Measurements from ENCODE around the gene SPX. TPM values are rescaled to one million over a fixed set of nuclear protein-coding genes. Genes with fewer than 3 reads are reported as not detected.

Gene SPX
- total RNA-seq, 1 experiment from 2014 or later = 787 TPM

DNA sequence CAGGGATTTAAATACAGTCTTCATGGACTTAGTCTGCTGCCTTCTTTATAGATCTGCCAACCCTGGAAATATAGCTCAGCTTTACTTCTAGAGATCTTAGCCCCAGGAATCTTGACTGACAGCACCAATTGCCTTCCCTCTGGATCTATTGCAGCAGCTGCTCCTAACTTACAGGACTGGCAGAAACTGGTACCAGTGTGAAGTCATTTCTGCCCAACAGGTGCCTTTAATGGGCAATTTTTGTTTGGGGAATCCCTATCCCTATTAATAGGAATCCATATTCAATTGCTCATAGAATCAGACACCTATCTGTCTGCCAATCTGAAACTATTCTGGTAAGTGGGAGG, 27.2 kb downstream of the SPX start:
- Histone ChIP-seq H3K27ac (ENCODE audit: low read length) (no peak overlapping the region), H3K9ac (ENCODE audit: low read length) (no peak overlapping the region), H3K79me2 (ENCODE audit: low read length) (no peaks in the 10 kb centered on the region), H2AFZ (ENCODE audit: low read length) (no peak overlapping the region), H4K20me1 (ENCODE audit: insufficient read depth, low read depth, low read length) (no peaks in the 10 kb centered on the region), H3K9me3 (ENCODE audit: low read length) (no peaks in the 10 kb centered on the region), H3K4me1 (ENCODE audit: low read length) (peaks cover 19% of the 10 kb centered on the region), H3K27me3 (ENCODE audit: low read length) (no peaks in the 10 kb centered on the region), H3K36me3 (ENCODE audit: insufficient read depth, low read length) (no peaks in the 10 kb centered on the region), H3K4me3 (ENCODE audit: low read length) (no peak overlapping the region), H3K9me2 (replicated peaks; ENCODE audit: insufficient read depth, low read length) (no peaks in the 10 kb centered on the region), H3K4me2 (ENCODE audit: low read depth, low read length, poor library complexity, severe bottlenecking) (no peak overlapping the region)
- DNase-seq = no peak

DNA sequence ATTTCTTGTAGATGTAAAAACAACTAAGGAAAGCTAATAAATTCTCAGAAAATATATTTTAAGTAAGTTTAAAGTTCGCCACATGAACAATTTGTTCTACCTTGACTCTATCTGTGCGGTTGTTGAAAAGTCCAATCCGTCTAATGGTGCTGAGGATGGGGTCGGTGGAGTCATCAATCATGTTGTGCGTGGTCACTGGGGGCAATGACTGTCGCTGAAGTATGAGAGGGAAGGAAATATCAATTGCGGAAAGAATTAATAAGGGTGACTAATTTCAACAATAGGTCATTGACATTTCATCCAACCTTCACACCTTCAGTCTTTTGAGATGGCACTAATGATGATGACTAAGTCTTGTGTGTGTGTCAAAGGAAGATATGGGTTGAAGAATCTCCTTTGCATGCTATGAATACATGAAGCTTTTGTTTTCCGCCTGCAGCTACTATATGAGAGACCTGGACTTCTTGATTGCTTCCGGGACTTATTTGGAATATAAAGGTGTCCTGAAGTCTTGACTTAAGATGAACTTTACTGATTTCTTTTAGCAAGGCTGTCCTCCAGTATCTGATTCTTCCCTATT, 32.1 kb downstream of the SPX start:
- H3K9me3 ChIP-seq (ENCODE audit: low read length) = no peaks in the 10 kb centered on the region
- DNase-seq = no peak
- H3K9me2 ChIP-seq (replicated peaks; ENCODE audit: insufficient read depth, low read length) = no peaks in the 10 kb centered on the region; the same call in 1 of the 2 replicates
- no peak overlapping the region for H2AFZ ChIP-seq (ENCODE audit: low read length)
- H3K27me3 ChIP-seq (ENCODE audit: low read length) = no peaks in the 10 kb centered on the region
- H3K4me1 ChIP-seq (ENCODE audit: low read length) = peaks cover under 1% of the 10 kb centered on the region; the same call in 1 of the 2 replicates
- H3K9ac ChIP-seq (ENCODE audit: low read length) = no peak overlapping the region
- H3K36me3 ChIP-seq (ENCODE audit: insufficient read depth, low read length) = no peaks in the 10 kb centered on the region
- H3K4me2 ChIP-seq (ENCODE audit: low read depth, low read length, poor library complexity, severe bottlenecking) = no peak overlapping the region
- no peak overlapping the region for H3K4me3 ChIP-seq (ENCODE audit: low read length)
- no peaks in the 10 kb centered on the region for H3K79me2 ChIP-seq (ENCODE audit: low read length)
- no peak overlapping the region for H3K27ac ChIP-seq (ENCODE audit: low read length)
- H4K20me1 ChIP-seq (ENCODE audit: insufficient read depth, low read depth, low read length) = no peaks in the 10 kb centered on the region

DNA sequence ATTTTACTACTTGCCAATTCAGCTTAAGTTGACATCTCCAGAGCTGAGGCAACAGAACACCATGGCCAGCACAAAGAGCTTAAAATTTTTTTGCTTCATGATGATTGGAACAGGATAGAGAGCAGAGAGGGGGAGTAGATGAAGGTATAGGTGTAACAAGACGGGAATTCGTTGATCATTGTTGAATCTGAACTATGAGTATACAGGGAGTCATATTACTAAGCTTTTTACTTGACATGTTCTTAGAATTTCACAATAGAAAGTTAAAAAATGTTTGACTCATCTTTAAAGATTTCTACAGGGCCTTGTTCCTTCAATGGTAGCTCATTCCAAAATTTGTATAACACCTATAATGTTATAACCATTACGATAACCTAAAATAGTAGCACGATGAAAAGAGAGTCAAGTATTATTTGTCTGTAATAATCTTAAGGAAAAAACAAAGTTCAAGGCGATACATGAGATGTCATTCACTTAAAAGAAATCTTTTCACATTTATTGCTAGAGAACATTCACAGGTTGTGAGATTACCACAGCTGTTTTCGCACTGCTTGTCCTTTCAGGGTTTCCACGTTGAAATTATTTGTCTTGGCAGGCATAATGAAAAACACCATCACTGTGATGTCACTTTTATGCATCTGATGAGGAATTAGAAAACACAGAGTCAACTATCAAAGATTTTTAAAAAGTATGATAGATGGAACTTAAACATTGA, 33.9 kb downstream of the SPX start:
- no peaks in the 10 kb centered on the region for H3K27me3 ChIP-seq (ENCODE audit: low read length)
- no peak for DNase-seq
- no peak overlapping the region for H3K27ac ChIP-seq (ENCODE audit: low read length)
- H4K20me1 ChIP-seq (ENCODE audit: insufficient read depth, low read depth, low read length) = no peaks in the 10 kb centered on the region
- H3K36me3 ChIP-seq (ENCODE audit: insufficient read depth, low read length) = no peaks in the 10 kb centered on the region
- H3K9me2 ChIP-seq (replicated peaks; ENCODE audit: insufficient read depth, low read length) = no peaks in the 10 kb centered on the region; the same call in 1 of the 2 replicates
- no peak overlapping the region for H3K4me2 ChIP-seq (ENCODE audit: low read depth, low read length, poor library complexity, severe bottlenecking)
- H3K9ac ChIP-seq (ENCODE audit: low read length) = no peak overlapping the region
- no peak overlapping the region for H3K4me3 ChIP-seq (ENCODE audit: low read length)
- no peaks in the 10 kb centered on the region for H3K4me1 ChIP-seq (ENCODE audit: low read length)
- H2AFZ ChIP-seq (ENCODE audit: low read length) = no peak overlapping the region
- no peaks in the 10 kb centered on the region for H3K9me3 ChIP-seq (ENCODE audit: low read length)
- no peaks in the 10 kb centered on the region for H3K79me2 ChIP-seq (ENCODE audit: low read length)

DNA sequence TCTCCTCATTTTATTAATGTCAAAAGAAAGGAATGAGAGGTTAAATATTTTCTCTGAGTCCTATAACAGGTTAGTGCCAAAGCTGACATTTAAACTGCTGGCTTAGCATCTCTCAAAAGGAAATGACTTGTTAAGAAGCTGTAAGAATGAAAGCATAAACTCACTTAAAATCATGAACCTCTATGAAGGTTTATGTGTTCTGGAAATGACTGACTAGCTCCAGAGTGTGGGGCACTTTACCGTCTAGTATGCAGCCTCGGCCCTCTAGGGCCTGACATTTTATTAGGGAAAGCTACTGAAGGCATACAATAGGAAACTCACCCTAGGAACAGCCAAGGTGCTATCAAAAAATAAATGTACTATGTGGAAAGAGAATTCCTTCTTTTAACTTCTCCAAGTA, 35.1 kb downstream of the SPX start:
- Histone ChIP-seq H3K9me3 (ENCODE audit: low read length) (no peaks in the 10 kb centered on the region), H3K4me2 (ENCODE audit: low read depth, low read length, poor library complexity, severe bottlenecking) (no peak overlapping the region), H4K20me1 (ENCODE audit: insufficient read depth, low read depth, low read length) (no peaks in the 10 kb centered on the region), H3K4me3 (ENCODE audit: low read length) (no peak overlapping the region), H3K4me1 (ENCODE audit: low read length) (no peaks in the 10 kb centered on the region), H2AFZ (ENCODE audit: low read length) (no peak overlapping the region), H3K27me3 (ENCODE audit: low read length) (no peaks in the 10 kb centered on the region), H3K36me3 (ENCODE audit: insufficient read depth, low read length) (no peaks in the 10 kb centered on the region), H3K9ac (ENCODE audit: low read length) (no peak overlapping the region), H3K79me2 (ENCODE audit: low read length) (no peaks in the 10 kb centered on the region), H3K27ac (ENCODE audit: low read length) (no peak overlapping the region), H3K9me2 (replicated peaks; ENCODE audit: insufficient read depth, low read length) (no peaks in the 10 kb centered on the region; the same call in 1 of the 2 replicates)
- DNase-seq = no peak

DNA sequence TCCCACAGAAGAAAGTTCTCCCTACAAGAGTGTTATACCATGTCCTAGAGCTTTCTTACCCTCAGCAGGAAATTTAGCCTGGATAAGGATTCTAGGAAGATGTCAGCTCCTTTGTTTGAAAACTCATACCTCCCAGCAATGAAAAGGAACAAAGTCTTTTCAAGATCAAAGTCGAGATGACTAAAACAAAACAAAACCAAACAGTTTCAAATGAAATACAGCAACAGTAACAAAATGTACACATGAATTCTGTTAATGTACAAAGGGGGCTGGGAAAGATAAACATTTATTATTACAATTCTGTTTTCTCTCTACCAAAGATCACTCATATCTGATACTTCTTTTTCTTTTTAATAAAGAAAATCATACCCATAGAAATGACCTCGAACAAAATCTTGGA, 36.8 kb downstream of the SPX start:
- Histone ChIP-seq H4K20me1 (ENCODE audit: insufficient read depth, low read depth, low read length) (no peaks in the 10 kb centered on the region), H3K9me3 (ENCODE audit: low read length) (no peaks in the 10 kb centered on the region), H3K9me2 (replicated peaks; ENCODE audit: insufficient read depth, low read length) (no peaks in the 10 kb centered on the region; the same call in 1 of the 2 replicates), H3K4me1 (ENCODE audit: low read length) (no peaks in the 10 kb centered on the region), H3K4me3 (ENCODE audit: low read length) (no peak overlapping the region), H3K9ac (ENCODE audit: low read length) (no peak overlapping the region), H2AFZ (ENCODE audit: low read length) (no peak overlapping the region), H3K27ac (ENCODE audit: low read length) (no peak overlapping the region), H3K36me3 (ENCODE audit: insufficient read depth, low read length) (no peaks in the 10 kb centered on the region), H3K4me2 (ENCODE audit: low read depth, low read length, poor library complexity, severe bottlenecking) (no peak overlapping the region), H3K27me3 (ENCODE audit: low read length) (no peaks in the 10 kb centered on the region), H3K79me2 (ENCODE audit: low read length) (no peaks in the 10 kb centered on the region)
- no peak for DNase-seq

DNA sequence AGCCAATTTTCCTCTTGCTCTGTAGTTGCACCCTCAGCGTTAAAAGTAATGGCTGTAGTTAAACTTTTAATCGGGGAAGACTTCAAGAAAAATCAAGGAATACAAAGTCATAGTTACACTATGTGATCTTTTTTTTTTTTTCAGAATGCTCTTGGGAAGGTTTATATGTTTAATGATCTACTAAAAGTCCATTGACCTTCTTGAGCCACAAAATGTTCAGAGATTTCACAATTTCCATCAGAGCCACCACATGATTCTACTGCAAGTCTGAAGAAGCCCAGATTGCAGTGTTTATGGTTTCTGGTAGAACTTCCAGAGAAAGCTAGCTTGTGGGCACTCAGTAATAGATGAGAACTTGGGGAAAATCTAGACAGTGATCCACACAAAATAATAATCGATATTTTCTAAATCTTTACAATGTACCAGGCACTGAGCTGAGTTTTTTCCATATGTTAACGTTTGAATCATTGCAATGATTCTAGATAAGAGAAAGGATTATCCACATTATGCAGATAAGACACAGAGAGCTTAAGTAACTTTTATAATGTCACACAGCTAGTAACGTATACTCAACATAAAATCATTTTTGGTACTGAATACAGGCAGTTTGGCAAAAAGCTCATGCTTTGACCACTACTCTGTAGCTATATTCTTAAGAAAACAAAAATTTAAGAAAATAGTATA, 40.3 kb downstream of the SPX start:
- no peaks in the 10 kb centered on the region for H3K36me3 ChIP-seq (ENCODE audit: insufficient read depth, low read length)
- H3K9me3 ChIP-seq (ENCODE audit: low read length) = no peaks in the 10 kb centered on the region
- no peaks in the 10 kb centered on the region for H3K79me2 ChIP-seq (ENCODE audit: low read length)
- no peak overlapping the region for H3K27ac ChIP-seq (ENCODE audit: low read length)
- no peak overlapping the region for H2AFZ ChIP-seq (ENCODE audit: low read length)
- H3K4me1 ChIP-seq (ENCODE audit: low read length) = peaks cover 6% of the 10 kb centered on the region
- H3K4me2 ChIP-seq (ENCODE audit: low read depth, low read length, poor library complexity, severe bottlenecking) = no peak overlapping the region
- H3K27me3 ChIP-seq (ENCODE audit: low read length) = no peaks in the 10 kb centered on the region
- H4K20me1 ChIP-seq (ENCODE audit: insufficient read depth, low read depth, low read length) = no peaks in the 10 kb centered on the region
- no peak for DNase-seq
- no peak overlapping the region for H3K4me3 ChIP-seq (ENCODE audit: low read length)
- no peak overlapping the region for H3K9ac ChIP-seq (ENCODE audit: low read length)
- no peaks in the 10 kb centered on the region; the same call in 1 of the 2 replicates for H3K9me2 ChIP-seq (replicated peaks; ENCODE audit: insufficient read depth, low read length)

DNA sequence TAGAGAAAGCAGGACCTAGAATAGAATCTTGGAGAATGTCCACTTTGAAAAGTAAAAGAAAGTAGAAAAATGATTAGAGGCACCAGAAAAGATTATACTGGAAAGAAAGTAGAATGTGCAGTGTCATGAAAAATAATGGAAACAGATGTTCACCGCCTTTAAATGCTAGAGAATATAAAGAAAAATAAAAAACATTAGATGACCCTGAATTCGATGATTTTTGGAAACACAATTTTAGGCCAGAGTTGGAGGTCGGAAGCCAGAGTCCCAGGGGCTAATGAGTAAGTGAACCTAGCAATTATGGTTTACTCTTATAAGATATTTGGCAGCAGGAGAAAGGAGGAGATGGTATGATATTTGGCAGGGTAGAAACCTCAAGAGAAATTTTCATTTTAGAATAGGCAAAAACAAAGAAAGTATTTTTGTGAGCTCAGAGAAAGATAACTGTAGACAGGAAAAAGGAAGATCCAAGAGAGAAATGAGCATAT, 40.9 kb downstream of the SPX start:
- Histone ChIP-seq H3K9ac (ENCODE audit: low read length) (no peak overlapping the region), H3K27ac (ENCODE audit: low read length) (no peak overlapping the region), H3K4me1 (ENCODE audit: low read length) (peaks cover 6% of the 10 kb centered on the region), H4K20me1 (ENCODE audit: insufficient read depth, low read depth, low read length) (no peaks in the 10 kb centered on the region), H3K27me3 (ENCODE audit: low read length) (no peaks in the 10 kb centered on the region), H3K36me3 (ENCODE audit: insufficient read depth, low read length) (no peaks in the 10 kb centered on the region), H3K79me2 (ENCODE audit: low read length) (no peaks in the 10 kb centered on the region), H3K4me2 (ENCODE audit: low read depth, low read length, poor library complexity, severe bottlenecking) (no peak overlapping the region), H3K4me3 (ENCODE audit: low read length) (no peak overlapping the region), H2AFZ (ENCODE audit: low read length) (no peak overlapping the region), H3K9me3 (ENCODE audit: low read length) (no peaks in the 10 kb centered on the region), H3K9me2 (replicated peaks; ENCODE audit: insufficient read depth, low read length) (no peaks in the 10 kb centered on the region; the same call in 1 of the 2 replicates)
- DNase-seq = no peak

DNA sequence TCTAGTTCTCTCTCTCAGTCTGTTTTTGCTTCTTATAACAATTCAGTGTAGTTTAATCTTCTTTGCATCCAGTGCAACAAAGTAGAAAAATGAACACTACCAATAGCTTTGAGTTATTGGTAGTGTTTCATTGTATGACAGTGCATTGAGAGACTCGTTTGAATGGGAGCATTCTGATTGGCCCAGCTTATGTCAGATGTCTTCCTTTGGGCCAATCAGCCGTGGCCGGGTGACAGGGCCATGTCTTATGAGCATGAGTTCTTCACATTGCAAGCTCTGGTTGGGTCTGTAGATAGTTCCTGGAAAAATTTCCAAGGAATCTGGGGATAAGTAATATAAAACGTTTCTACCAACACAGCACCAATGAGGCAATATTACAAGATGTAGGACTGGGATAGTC, 42.0 kb downstream of the SPX start:
- H3K27me3 ChIP-seq (ENCODE audit: low read length) = no peaks in the 10 kb centered on the region
- H3K4me1 ChIP-seq (ENCODE audit: low read length) = peaks cover 6% of the 10 kb centered on the region
- no peak overlapping the region for H3K4me2 ChIP-seq (ENCODE audit: low read depth, low read length, poor library complexity, severe bottlenecking)
- no peak overlapping the region for H2AFZ ChIP-seq (ENCODE audit: low read length)
- H3K9me2 ChIP-seq (replicated peaks; ENCODE audit: insufficient read depth, low read length) = no peaks in the 10 kb centered on the region
- no peaks in the 10 kb centered on the region for H3K36me3 ChIP-seq (ENCODE audit: insufficient read depth, low read length)
- no peaks in the 10 kb centered on the region for H4K20me1 ChIP-seq (ENCODE audit: insufficient read depth, low read depth, low read length)
- no peak overlapping the region for H3K27ac ChIP-seq (ENCODE audit: low read length)
- H3K9ac ChIP-seq (ENCODE audit: low read length) = no peak overlapping the region
- H3K9me3 ChIP-seq (ENCODE audit: low read length) = no peaks in the 10 kb centered on the region
- no peaks in the 10 kb centered on the region for H3K79me2 ChIP-seq (ENCODE audit: low read length)
- H3K4me3 ChIP-seq (ENCODE audit: low read length) = no peak overlapping the region
- DNase-seq = no peak
